ENCODE data around the gene B3GNT5. TPM values are rescaled to one million over a fixed set of nuclear protein-coding genes. Genes with fewer than 3 reads are reported as not detected.
A peak's percentile ranks its signal among the peaks of the same experiment; 100 is the strongest.

Gene B3GNT5
- total and polyA plus RNA-seq, 9 of the 15 experiments (the other 6 are each of a cell fraction or from before 2014, with no cell fraction given) = 8.8 to 23.8 (median 14.4) TPM

DNA sequence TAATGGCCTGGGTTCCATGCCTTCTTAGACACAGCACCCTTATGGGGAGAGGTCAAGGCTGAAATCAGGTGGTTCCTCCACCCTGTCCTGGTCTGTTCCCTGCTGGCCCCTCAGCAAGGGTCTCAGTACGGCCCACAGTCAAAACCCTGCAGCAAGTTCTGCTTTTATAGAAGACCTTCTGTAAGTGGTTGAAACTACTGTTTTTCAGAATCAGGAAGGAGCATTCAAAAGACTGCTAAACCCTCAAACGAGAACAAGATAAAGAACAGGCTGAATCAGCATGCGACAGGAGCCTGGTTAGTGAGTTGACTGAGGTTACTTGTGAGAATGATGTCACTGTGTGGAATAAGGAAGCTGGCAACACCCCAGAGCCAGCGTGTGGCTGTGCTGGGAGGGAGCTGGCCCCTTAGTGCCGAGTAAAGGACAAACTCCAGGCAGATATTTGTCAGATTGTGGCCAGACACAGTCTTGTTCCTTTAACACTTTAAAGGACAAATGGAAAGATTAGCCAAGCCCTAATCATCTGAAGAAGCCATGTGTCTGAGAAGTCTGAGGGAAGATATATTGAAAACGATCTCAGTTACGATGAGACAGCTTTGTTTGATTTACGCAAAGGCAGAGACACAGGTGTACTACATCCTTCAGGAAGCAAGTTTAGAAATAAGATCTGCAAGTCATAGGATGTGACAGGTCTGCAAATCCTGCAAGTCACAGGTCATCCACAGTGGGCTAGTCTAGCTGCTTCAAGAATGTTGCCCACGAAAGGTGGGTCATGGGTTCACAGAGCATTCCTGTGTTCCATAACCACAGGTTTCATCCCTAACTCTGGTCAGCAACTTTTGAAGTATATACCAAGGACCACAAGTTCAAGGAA, 54.0 kb downstream of the B3GNT5 start (continued):
- no peak for TF ChIP-seq HMG20A (CRISPR knock-in tag; conservative IDR thresholded peaks at IDR 0.05)
- TF ChIP-seq, protein P1, sequence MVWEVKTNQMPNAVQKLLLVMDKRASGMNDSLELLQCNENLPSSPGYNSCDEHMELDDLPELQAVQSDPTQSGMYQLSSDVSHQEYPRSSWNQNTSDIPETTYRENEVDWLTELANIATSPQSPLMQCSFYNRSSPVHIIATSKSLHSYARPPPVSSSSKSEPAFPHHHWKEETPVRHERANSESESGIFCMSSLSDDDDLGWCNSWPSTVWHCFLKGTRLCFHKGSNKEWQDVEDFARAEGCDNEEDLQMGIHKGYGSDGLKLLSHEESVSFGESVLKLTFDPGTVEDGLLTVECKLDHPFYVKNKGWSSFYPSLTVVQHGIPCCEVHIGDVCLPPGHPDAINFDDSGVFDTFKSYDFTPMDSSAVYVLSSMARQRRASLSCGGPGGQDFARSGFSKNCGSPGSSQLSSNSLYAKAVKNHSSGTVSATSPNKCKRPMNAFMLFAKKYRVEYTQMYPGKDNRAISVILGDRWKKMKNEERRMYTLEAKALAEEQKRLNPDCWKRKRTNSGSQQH (CRISPR knock-in tag; IDR thresholded peaks at IDR 0.05) = no peak
- TF ChIP-seq ZNF232 (CRISPR knock-in tag; IDR thresholded peaks at IDR 0.05) = no peak
- peak; percentile 68 for TF ChIP-seq DPF2 (IDR thresholded peaks at IDR 0.05)
- TF ChIP-seq, protein P2, sequence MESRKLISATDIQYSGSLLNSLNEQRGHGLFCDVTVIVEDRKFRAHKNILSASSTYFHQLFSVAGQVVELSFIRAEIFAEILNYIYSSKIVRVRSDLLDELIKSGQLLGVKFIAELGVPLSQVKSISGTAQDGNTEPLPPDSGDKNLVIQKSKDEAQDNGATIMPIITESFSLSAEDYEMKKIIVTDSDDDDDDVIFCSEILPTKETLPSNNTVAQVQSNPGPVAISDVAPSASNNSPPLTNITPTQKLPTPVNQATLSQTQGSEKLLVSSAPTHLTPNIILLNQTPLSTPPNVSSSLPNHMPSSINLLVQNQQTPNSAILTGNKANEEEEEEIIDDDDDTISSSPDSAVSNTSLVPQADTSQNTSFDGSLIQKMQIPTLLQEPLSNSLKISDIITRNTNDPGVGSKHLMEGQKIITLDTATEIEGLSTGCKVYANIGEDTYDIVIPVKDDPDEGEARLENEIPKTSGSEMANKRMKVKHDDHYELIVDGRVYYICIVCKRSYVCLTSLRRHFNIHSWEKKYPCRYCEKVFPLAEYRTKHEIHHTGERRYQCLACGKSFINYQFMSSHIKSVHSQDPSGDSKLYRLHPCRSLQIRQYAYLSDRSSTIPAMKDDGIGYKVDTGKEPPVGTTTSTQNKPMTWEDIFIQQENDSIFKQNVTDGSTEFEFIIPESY (CRISPR knock-in tag; IDR thresholded peaks at IDR 0.05) = peak; percentile 53
- TF ChIP-seq RAD21 (CRISPR knock-in tag; conservative IDR thresholded peaks at IDR 0.05 in 1 of 2, IDR thresholded peaks at IDR 0.05 in 1 of 2) = peak in 1 of 2 experiments; percentile 32; a peak in 3 of 4 replicates
- no peak for TF ChIP-seq GATA2 (CRISPR knock-in tag; IDR thresholded peaks at IDR 0.05)
- TF ChIP-seq MAFF (IDR thresholded peaks at IDR 0.05; ENCODE audit: low read length) = peak; percentile 82
- no peak for TF ChIP-seq ZSCAN29 (IDR thresholded peaks at IDR 0.05)
- peak; percentile 71; the same call in 1 of the 2 replicates for TF ChIP-seq CTBP1 (IDR thresholded peaks at IDR 0.05; ENCODE audit: borderline replicate concordance)
- no peak for TF ChIP-seq NR2C2 (CRISPR knock-in tag; IDR thresholded peaks at IDR 0.05)
- TF ChIP-seq NR2C2 (tag; IDR thresholded peaks at IDR 0.05) = peak; percentile 74
- TF ChIP-seq, protein P3, sequence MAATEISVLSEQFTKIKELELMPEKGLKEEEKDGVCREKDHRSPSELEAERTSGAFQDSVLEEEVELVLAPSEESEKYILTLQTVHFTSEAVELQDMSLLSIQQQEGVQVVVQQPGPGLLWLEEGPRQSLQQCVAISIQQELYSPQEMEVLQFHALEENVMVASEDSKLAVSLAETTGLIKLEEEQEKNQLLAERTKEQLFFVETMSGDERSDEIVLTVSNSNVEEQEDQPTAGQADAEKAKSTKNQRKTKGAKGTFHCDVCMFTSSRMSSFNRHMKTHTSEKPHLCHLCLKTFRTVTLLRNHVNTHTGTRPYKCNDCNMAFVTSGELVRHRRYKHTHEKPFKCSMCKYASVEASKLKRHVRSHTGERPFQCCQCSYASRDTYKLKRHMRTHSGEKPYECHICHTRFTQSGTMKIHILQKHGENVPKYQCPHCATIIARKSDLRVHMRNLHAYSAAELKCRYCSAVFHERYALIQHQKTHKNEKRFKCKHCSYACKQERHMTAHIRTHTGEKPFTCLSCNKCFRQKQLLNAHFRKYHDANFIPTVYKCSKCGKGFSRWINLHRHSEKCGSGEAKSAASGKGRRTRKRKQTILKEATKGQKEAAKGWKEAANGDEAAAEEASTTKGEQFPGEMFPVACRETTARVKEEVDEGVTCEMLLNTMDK (IDR thresholded peaks at IDR 0.05; ENCODE audit: borderline replicate concordance, insufficient read depth, low read depth, low read length, poor library complexity, severe bottlenecking) = no peak
